ENCODE data around the gene NCOR2.

The NCOR2 gene

DNA sequence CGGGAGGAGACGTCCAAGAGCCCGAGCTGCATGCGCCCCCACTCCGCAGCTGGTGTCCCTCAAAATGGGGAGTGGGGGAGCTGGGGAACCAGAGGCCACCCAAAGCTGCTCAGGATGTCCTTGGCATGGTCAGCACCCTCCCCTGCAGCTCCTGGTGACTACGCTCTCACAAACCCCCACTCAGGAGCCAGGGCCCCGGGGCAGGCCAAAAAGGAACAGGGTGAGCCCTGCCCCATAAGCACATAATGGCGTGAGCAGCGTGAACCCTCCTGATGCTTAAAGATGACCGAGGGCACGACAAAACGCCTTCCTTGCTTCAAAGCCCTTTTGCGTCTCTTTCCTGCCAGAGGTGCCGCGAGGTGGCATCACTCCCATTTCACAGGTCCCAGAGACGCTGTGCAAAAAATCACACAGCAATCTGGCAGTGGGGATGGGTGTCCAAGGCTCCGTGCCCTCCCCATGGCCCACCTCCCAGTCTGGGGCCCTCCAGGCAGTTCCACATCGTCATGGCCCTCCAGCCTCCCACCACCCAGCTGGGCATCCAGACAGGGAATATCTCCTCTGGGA is 13.5 kb downstream of the NCOR2 start:
- no peak for DNase-seq (ENCODE audit: low read depth)
- TF ChIP-seq, protein P1, sequence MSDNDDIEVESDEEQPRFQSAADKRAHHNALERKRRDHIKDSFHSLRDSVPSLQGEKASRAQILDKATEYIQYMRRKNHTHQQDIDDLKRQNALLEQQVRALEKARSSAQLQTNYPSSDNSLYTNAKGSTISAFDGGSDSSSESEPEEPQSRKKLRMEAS (IDR thresholded peaks at IDR 0.05; ENCODE audit: low read depth, low read length): no peak
- TF ChIP-seq, protein P2, sequence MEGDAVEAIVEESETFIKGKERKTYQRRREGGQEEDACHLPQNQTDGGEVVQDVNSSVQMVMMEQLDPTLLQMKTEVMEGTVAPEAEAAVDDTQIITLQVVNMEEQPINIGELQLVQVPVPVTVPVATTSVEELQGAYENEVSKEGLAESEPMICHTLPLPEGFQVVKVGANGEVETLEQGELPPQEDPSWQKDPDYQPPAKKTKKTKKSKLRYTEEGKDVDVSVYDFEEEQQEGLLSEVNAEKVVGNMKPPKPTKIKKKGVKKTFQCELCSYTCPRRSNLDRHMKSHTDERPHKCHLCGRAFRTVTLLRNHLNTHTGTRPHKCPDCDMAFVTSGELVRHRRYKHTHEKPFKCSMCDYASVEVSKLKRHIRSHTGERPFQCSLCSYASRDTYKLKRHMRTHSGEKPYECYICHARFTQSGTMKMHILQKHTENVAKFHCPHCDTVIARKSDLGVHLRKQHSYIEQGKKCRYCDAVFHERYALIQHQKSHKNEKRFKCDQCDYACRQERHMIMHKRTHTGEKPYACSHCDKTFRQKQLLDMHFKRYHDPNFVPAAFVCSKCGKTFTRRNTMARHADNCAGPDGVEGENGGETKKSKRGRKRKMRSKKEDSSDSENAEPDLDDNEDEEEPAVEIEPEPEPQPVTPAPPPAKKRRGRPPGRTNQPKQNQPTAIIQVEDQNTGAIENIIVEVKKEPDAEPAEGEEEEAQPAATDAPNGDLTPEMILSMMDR (IDR thresholded peaks at IDR 0.05; ENCODE audit: low read depth, low read length): no peak
- TF ChIP-seq MYC (IDR thresholded peaks at IDR 0.05; ENCODE audit: low read depth, low read length): no peak
- TF ChIP-seq POLR2A (IDR thresholded peaks at IDR 0.05; ENCODE audit: extremely low read depth, insufficient read length): no peak
- H3K4me3 ChIP-seq (ENCODE audit: low read depth, low read length): no peak overlapping the region

DNA sequence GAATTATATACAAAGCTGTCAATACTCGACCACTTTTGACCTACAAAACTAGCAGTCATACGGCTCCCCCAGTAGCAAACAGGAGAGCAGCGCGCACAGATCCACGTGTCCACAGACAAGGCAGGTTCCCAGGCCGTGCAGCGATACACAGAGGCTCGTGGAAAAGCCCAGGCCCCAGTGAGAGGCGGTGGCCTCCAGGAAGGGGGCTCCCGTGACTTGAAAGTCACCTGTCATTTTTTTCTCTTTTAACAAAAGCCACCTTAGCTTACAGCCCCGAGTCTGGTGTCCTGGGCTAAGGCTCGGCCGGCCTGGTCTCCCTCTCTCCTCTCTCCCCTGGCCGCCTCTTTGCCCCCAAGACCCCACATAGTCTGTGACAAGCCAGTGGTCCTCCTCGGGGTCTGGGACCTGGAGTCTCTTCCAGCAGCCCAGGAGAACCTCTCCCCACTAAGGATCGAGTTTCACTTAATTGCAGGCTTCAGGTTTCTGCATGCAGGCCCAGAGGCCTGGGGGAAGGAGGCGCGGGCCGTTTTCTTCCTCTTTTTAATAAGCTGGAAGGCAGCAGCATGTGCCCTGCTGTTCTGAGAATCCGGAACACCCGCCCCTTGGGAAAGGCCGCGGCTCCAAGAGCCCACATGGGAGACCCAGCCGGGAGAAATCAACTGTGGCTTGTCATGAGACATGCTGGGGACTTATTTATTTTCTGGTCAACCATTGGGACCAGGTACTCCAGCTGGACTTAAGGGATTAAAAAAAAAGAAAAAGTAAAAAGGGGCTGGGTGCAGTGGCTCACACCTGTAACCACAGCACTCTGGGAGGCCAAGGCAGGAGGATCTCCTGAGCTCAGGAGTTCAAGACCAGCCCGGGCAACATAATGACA is 15.9 kb downstream of the NCOR2 start:
- TF ChIP-seq, protein P1 (IDR thresholded peaks at IDR 0.05; ENCODE audit: low read depth, low read length): peak; percentile 84
- TF ChIP-seq MYC (IDR thresholded peaks at IDR 0.05; ENCODE audit: low read depth, low read length): peak; percentile 92
- TF ChIP-seq, protein P2 (IDR thresholded peaks at IDR 0.05; ENCODE audit: low read depth, low read length): no peak
- DNase-seq (ENCODE audit: low read depth): peak; percentile 94
- no peak overlapping the region for H3K4me3 ChIP-seq (ENCODE audit: low read depth, low read length)

DNA sequence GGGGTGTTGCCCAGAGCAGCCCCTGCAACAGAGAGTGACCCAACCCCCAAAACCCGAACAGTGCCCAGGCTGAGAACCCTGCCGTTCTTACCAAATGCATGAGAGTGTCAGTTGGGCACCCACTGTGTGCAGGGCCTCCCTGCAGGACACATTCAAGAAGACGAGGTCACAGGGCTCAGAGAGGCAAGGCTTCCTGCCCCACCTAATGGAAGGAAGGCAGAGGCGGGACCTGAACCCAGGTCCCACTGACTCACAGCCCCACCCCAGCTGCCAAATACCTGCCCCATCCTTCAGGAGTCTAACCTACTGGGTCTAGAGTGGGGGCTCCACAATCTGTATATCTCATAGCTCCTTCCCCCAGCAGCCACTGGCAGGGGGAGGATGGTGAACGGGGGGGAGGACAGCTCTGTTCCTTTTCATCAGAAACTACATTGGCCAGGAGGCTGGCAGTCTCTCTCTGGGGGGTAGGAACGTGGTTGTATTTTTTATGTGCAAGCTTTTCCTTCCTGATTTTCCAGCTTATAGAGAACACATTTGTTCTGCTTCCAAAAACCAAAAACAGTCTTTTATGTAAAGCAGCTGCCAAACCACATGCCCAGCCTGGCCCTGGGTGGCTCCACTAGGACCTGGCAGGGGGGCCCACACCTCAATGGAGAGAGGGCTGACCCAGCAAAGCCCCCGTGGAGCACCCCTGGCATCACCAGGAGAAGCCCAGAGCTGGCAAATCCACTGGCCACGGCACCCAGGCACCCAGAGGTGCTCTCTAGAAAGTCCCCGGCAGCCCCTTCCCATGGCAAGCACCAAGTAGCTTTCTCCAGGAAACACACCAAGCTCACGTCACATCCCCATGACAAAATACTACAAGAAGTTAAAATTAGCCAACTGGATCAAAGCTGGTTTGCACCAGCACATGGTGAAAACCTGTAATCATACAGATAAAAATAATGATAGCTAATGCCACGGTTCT is 17.0 kb downstream of the NCOR2 start:
- no peak overlapping the region for H3K4me3 ChIP-seq (ENCODE audit: low read depth, low read length)
- DNase-seq (ENCODE audit: low read depth): peak; percentile 66
- TF ChIP-seq, protein P1 (IDR thresholded peaks at IDR 0.05; ENCODE audit: low read depth, low read length): no peak
- TF ChIP-seq, protein P2 (IDR thresholded peaks at IDR 0.05; ENCODE audit: low read depth, low read length): no peak
- TF ChIP-seq MYC (IDR thresholded peaks at IDR 0.05; ENCODE audit: low read depth, low read length) (no peak), POLR2A (IDR thresholded peaks at IDR 0.05; ENCODE audit: extremely low read depth, insufficient read length) (no peak)

DNA sequence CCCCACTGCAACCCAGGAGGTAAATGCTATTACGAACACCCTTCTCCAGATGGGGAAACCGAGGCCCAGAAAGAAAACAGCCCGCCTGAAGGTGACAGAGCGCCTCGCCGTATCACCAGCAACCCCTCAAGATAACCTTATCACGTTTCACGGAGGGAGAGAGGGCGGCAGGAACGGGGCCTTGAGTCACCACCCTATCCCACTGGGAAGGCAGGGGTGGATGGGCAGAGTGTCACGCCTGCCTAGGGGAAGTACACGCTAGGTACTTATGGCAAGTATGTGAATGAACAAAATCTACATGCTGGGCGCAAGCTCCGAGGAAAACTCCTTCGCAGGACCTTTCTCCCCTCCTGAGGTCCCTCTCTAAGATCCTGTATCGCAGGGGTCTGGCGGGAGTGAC is 17.8 kb downstream of the NCOR2 start:
- H3K4me3 ChIP-seq (ENCODE audit: low read depth, low read length): no peak overlapping the region
- DNase-seq (ENCODE audit: low read depth): no peak
- no peak for TF ChIP-seq MYC (IDR thresholded peaks at IDR 0.05; ENCODE audit: low read depth, low read length)
- no peak for TF ChIP-seq POLR2A (IDR thresholded peaks at IDR 0.05; ENCODE audit: extremely low read depth, insufficient read length)
- TF ChIP-seq, protein P1 (IDR thresholded peaks at IDR 0.05; ENCODE audit: low read depth, low read length): no peak
- TF ChIP-seq, protein P2 (IDR thresholded peaks at IDR 0.05; ENCODE audit: low read depth, low read length): no peak

DNA sequence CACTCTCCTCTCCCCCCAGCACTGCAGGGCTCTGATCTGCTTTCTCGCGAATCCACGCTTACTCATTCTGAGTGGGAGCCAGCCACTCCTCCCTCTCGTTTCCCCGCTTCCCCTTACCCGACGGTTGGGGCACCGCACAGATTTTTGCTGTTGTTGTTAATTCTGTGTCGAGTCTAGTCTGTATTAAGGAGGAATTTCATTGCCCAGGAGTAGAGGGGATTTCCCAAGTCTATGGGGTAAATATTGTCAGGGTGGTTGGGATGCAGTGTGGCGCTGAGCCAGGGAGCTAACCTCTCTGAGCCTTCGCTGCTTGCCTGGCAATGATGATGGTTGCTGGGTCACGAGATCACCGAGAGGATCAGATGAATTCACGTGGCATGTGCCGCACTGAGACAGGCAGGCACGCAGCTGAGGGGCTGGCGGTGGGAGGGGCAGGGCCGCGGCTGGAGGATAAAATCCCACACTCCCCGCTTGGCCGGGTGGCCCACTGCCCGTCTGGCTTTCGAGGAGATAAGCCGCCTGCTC is 18.5 kb downstream of the NCOR2 start:
- H3K4me3 ChIP-seq (ENCODE audit: low read depth, low read length): no peak overlapping the region
- TF ChIP-seq, protein P2 (IDR thresholded peaks at IDR 0.05; ENCODE audit: low read depth, low read length): no peak
- no peak for TF ChIP-seq POLR2A (IDR thresholded peaks at IDR 0.05; ENCODE audit: extremely low read depth, insufficient read length)
- TF ChIP-seq, protein P1 (IDR thresholded peaks at IDR 0.05; ENCODE audit: low read depth, low read length): no peak
- no peak for TF ChIP-seq MYC (IDR thresholded peaks at IDR 0.05; ENCODE audit: low read depth, low read length)
- DNase-seq (ENCODE audit: low read depth): no peak

All from NB4 (cell line).